CD14-positive monocyte (primary cell): ENCODE data around the gene ACKR1. TPM values are rescaled to one million over a fixed set of nuclear protein-coding genes. Genes with fewer than 3 reads are reported as not detected.

Source experiments
- DNase-seq, 3 donors: peaks; one replicate each; pipeline ENCODE4 v3.0.0-alpha.2; 2011 to 2022
- H2AFZ ChIP-seq: 2 replicates; pipeline ENCODE4 v1.6.0; 2012; ENCODE audit warnings: mild to moderate bottlenecking, low read depth, low read length, inconsistent platforms; ENCODE audit not compliant: insufficient read depth, poor library complexity, severe bottlenecking
- H3K27ac ChIP-seq, 2 donors: 1 replicate in 1 of 2; 2 replicates in 1 of 2; pipeline ENCODE4 v1.5.1; 2012 to 2013; ENCODE audit warnings: low read length in 2 of 2, control low read depth in 1 of 2, inconsistent platforms in 1 of 2, low read depth in 1 of 2, mild to moderate bottlenecking in 1 of 2
- H3K27me3 ChIP-seq, 2 donors: one replicate each; pipeline versions ENCODE4 v1.6.0 to v1.6.1; 2011 to 2013; ENCODE audit warnings: low read length in 2 of 2; ENCODE audit not compliant: control insufficient read depth in 2 of 2, insufficient read depth in 2 of 2
- H3K36me3 ChIP-seq, 2 donors: replicated peaks in 1 of 2; 1 replicate in 1 of 2; 2 replicates in 1 of 2; pipeline versions ENCODE4 v1.5.1 to v1.6.1; 2012 to 2013; ENCODE audit warnings: low read length in 2 of 2, control low read depth in 1 of 2, inconsistent platforms in 1 of 2, mild to moderate bottlenecking in 1 of 2; ENCODE audit not compliant: insufficient read depth in 2 of 2, control insufficient read depth in 1 of 2
- H3K4me1 ChIP-seq, 2 donors: 1 replicate in 1 of 2; 2 replicates in 1 of 2; pipeline versions ENCODE4 v1.5.1 to v1.6.1; 2012 to 2013; ENCODE audit warnings: low read length in 2 of 2, control low read depth in 1 of 2, inconsistent platforms in 1 of 2, mild to moderate bottlenecking in 1 of 2, moderate library complexity in 1 of 2; ENCODE audit not compliant: insufficient read depth in 2 of 2, control insufficient read depth in 1 of 2
- H3K4me2 ChIP-seq: replicated peaks from 2 replicates; pipeline ENCODE3; 2012; ENCODE audit warnings: low read length, moderate library complexity, mild to moderate bottlenecking; ENCODE audit not compliant: poor library complexity, severe bottlenecking; ENCODE audit errors: extremely low read depth
- H3K4me3 ChIP-seq, 3 experiments: fragments of 200-600 bp in 1 of 3; sonication (generic) in 1 of 3; replicated peaks in 1 of 3; 1 replicate in 2 of 3; 2 replicates in 1 of 3; pipeline ENCODE4 v1.5.1; 2011 to 2013; ENCODE audit warnings: low read length in 3 of 3, mild to moderate bottlenecking in 3 of 3, control low read depth in 2 of 3, low read depth in 2 of 3, inconsistent platforms in 1 of 3, moderate library complexity in 1 of 3
- H3K79me2 ChIP-seq: 2 replicates; pipeline ENCODE4 v1.6.0; 2012; ENCODE audit warnings: mild to moderate bottlenecking, control low read depth, inconsistent platforms, low read length, moderate library complexity; ENCODE audit not compliant: insufficient read depth
- H3K9ac ChIP-seq: 2 replicates; pipeline ENCODE4 v1.6.0; 2017; ENCODE audit warnings: low read length, mild to moderate bottlenecking; ENCODE audit not compliant: insufficient read depth, poor library complexity, severe bottlenecking
- H3K9me3 ChIP-seq, 2 donors: replicated peaks in 1 of 2; 1 replicate in 1 of 2; 2 replicates in 1 of 2; pipeline versions ENCODE4 v1.5.1 to v1.6.1; 2012 to 2013; ENCODE audit warnings: low read length in 2 of 2, control low read depth in 1 of 2; ENCODE audit not compliant: control insufficient read depth in 1 of 2, insufficient read depth in 1 of 2
- H4K20me1 ChIP-seq: 2 replicates; pipeline ENCODE4 v1.6.0; 2012; ENCODE audit warnings: mild to moderate bottlenecking, low read length, control low read depth, moderate library complexity; ENCODE audit not compliant: insufficient read depth
- H3K27ac Mint-ChIP-seq, 7 donors: one replicate each; pipeline ENCODE4 v1.8.0; 2020; ENCODE audit warnings: mild to moderate bottlenecking in 7 of 7, mixed read lengths in 7 of 7, moderate library complexity in 6 of 7, inconsistent platforms in 2 of 7
- H3K27me3 Mint-ChIP-seq, 3 donors: one replicate each; pipeline ENCODE4 v1.8.0; 2021 to 2022; ENCODE audit warnings: low read depth in 3 of 3, mild to moderate bottlenecking in 3 of 3, mixed read lengths in 3 of 3, moderate library complexity in 3 of 3, inconsistent platforms in 1 of 3
- H3K36me3 Mint-ChIP-seq, 2 donors: one replicate each; pipeline ENCODE4 v1.8.0; 2020; ENCODE audit warnings: mixed read lengths in 2 of 2, inconsistent platforms in 1 of 2, mild to moderate bottlenecking in 1 of 2
- H3K4me1 Mint-ChIP-seq: one replicate; pipeline ENCODE4 v1.8.0; 2020; ENCODE audit warnings: mild to moderate bottlenecking, mixed read lengths
- H3K4me3 Mint-ChIP-seq, 2 donors: one replicate each; pipeline ENCODE4 v1.8.0; 2020; ENCODE audit warnings: mild to moderate bottlenecking in 2 of 2, mixed read lengths in 2 of 2, moderate library complexity in 1 of 2
- H3K9me3 Mint-ChIP-seq, 7 donors: one replicate each; pipeline ENCODE4 v1.8.0; 2020 to 2022; ENCODE audit warnings: mixed read lengths in 7 of 7, mild to moderate bottlenecking in 6 of 7, moderate library complexity in 6 of 7, inconsistent platforms in 2 of 7
- CTCF ChIP-seq: fragments of 200-600 bp; IDR thresholded peaks from one replicate; pipeline ENCODE4 v1.8.0; 2022; ENCODE audit warnings: antibody characterized with exemption, mild to moderate bottlenecking
- WGBS: methylation state at CpG from one replicate; pipeline ENCODE4 v1.1.5; 2013; ENCODE audit warnings: missing lambda C conversion rate; ENCODE audit not compliant: insufficient coverage; 5-methylcytosine and 5-hydroxymethylcytosine counted together
- intact Hi-C, 2 donors: fragments of 100-400 bp; cut with micrococcal nuclease; formaldehyde crosslinking; loops; one replicate each; pipeline versions ENCODE4 v1.15.0 to v1.15.1; 2023
- polyA plus RNA-seq, 3 donors: library from polyadenylated mRNA; depleted of rRNA in 1 of 3; unstranded in 2 of 3; stranded (reverse) in 1 of 3; fragments of 300-500 nt in 2 of 3; fragments of >200 nt in 1 of 3; fragmentation: Illumina TruSeq in 2 of 3; gene quantifications; 1 replicate in 2 of 3; 2 replicates in 1 of 3; pipeline ENCODE4 v1.2.3, GENCODE V29; 2012 to 2021

Gene ACKR1
- polyA plus RNA-seq, 3 donors, result 0.14 TPM; not detected in 2

- H3K4me3 Mint-ChIP-seq, result no peak overlapping the region
- H3K27me3 Mint-ChIP-seq, result peaks cover 42 to 45% (median 45%) of the 10 kb centered on the region in 3 donors
- peaks cover 0 to 6% (median 3%) of the 10 kb centered on the region in 7 donors for H3K9me3 Mint-ChIP-seq
- Histone ChIP-seq H2AFZ (no peak overlapping the region), H3K4me1 (peaks cover 17 to 22% of the 10 kb centered on the region in 2 donors), H3K27ac (no peak overlapping the region), H3K4me2 (no peak overlapping the region), H3K4me3 (no peak overlapping the region), H3K79me2 (no peaks in the 10 kb centered on the region), H3K36me3 (no peaks in the 10 kb centered on the region), H4K20me1 (no peaks in the 10 kb centered on the region), H3K27me3 (peaks cover 26 to 41% of the 10 kb centered on the region in 2 donors), H3K9me3 (peaks cover 0 to 15% of the 10 kb centered on the region in 2 donors), H3K9ac (no peak overlapping the region)
- DNase-seq, result no peak
- WGBS, result no CpG with 5 or more reads among the region's 2 CpGs
- H3K36me3 Mint-ChIP-seq, result peaks cover 0 to 3% of the 10 kb centered on the region in 2 donors
- no peak for TF ChIP-seq CTCF
- intact Hi-C loops, result no loop called here
- peaks cover 27% of the 10 kb centered on the region for H3K4me1 Mint-ChIP-seq
- no peak overlapping the region for H3K27ac Mint-ChIP-seq
Measured at GRCh38 chr1:159175571-159175970, 29.1 kb upstream of the ACKR1 start.

GRCh38 chr1:159177272-159177907, 27.3 kb upstream of the ACKR1 start:
- intact Hi-C loops, result no loop called here
- H3K27me3 Mint-ChIP-seq, result peaks cover 35 to 40% (median 38%) of the 10 kb centered on the region in 3 donors
- no peaks in the 10 kb centered on the region for H3K79me2 ChIP-seq

More at GRCh38 chr1:159177272-159177907, 27.3 kb upstream of the ACKR1 start:
- peaks cover 16% of the 10 kb centered on the region for H3K4me1 Mint-ChIP-seq
- H2AFZ ChIP-seq, result no peak overlapping the region
- no peaks in the 10 kb centered on the region for H3K36me3 Mint-ChIP-seq
- TF ChIP-seq CTCF, result no peak
- no peak overlapping the region for H3K4me3 Mint-ChIP-seq
- H4K20me1 ChIP-seq, result no peaks in the 10 kb centered on the region
- no peak overlapping the region for H3K27ac ChIP-seq
- no peaks in the 10 kb centered on the region for H3K36me3 ChIP-seq
- H3K27ac Mint-ChIP-seq, result no peak overlapping the region
- peaks cover 9 to 12% of the 10 kb centered on the region in 2 donors for H3K4me1 ChIP-seq
- no peak overlapping the region for H3K9ac ChIP-seq
- H3K4me2 ChIP-seq, result no peak overlapping the region
- no peak overlapping the region for H3K4me3 ChIP-seq
- WGBS, result 5% methylated on average over 2 of the region's 3 CpGs
- H3K27me3 ChIP-seq, result peaks cover 25% of the 10 kb centered on the region in 2 donors
- peaks cover 0 to 2% (median 0%) of the 10 kb centered on the region in 7 donors for H3K9me3 Mint-ChIP-seq
- no peak for DNase-seq
- H3K9me3 ChIP-seq, result peaks cover 0 to 1% of the 10 kb centered on the region in 2 donors
